ENCODE measurements around the gene AP1B1. TPM values are rescaled to one million over a fixed set of nuclear protein-coding genes. Genes with fewer than 3 reads are reported as not detected.
"Not testable (repeated sequence)": the region's sequence is repeated elsewhere in the genome, so short reads cannot be mapped to it uniquely, and the experiment has no call there.

AP1B1 gene
- total RNA-seq, 4 donors from 2014 or later, result 55.6 to 97.0 (median 89.4) TPM

GRCh38 chr22:29346659-29347058 lies 41.7 kb downstream of the AP1B1 start:
- H3K4me3 ChIP-seq, result no peak overlapping the region
- no peak for DNase-seq (ENCODE audit: low spot score in 2 of 2)
- no peaks in the 10 kb centered on the region for H3K27me3 ChIP-seq
- H3K9me3 ChIP-seq, result no peaks in the 10 kb centered on the region
- peaks cover 16% of the 10 kb centered on the region for H3K4me1 ChIP-seq
- no peak for TF ChIP-seq POLR2AphosphoS5 (IDR thresholded peaks at IDR 0.05)
- no peak for TF ChIP-seq EP300 (IDR thresholded peaks at IDR 0.05)
- TF ChIP-seq POLR2A (IDR thresholded peaks at IDR 0.05), result no peak
- 36% methylated on average over 4 of the region's 4 CpGs for WGBS
- peaks cover 85% of the 10 kb centered on the region for H3K36me3 ChIP-seq
- peak overlapping the region; percentile 46 for H3K27ac ChIP-seq

GRCh38 chr22:29345932-29346331 lies 42.4 kb downstream of the AP1B1 start:
- H3K4me1 ChIP-seq, result peaks cover 16% of the 10 kb centered on the region
- no peak for DNase-seq (ENCODE audit: low spot score in 2 of 2)
- no peaks in the 10 kb centered on the region for H3K9me3 ChIP-seq
- no peak overlapping the region for H3K4me3 ChIP-seq
- H3K27me3 ChIP-seq, result no peaks in the 10 kb centered on the region
- peak overlapping the region; percentile 46 for H3K27ac ChIP-seq
- no peak for TF ChIP-seq CTCF (IDR thresholded peaks at IDR 0.05)
- H3K36me3 ChIP-seq, result peaks cover 85% of the 10 kb centered on the region

GRCh38 chr22:29344889-29345288 lies 43.5 kb downstream of the AP1B1 start:
- 93% methylated on average over 5 of the region's 5 CpGs for WGBS
- peaks cover 18% of the 10 kb centered on the region for H3K4me1 ChIP-seq
- not testable (repeated sequence) for H3K27ac ChIP-seq; DNase-seq (ENCODE audit: low spot score in 2 of 2); H3K4me3 ChIP-seq; H3K27me3 ChIP-seq; H3K9me3 ChIP-seq
- H3K36me3 ChIP-seq, result peaks cover 85% of the 10 kb centered on the region

GRCh38 chr22:29344137-29344536 lies 44.2 kb downstream of the AP1B1 start:
- Histone ChIP-seq H3K36me3 (peaks cover 85% of the 10 kb centered on the region), H3K4me3 (no peak overlapping the region), H3K9me3 (no peaks in the 10 kb centered on the region), H3K27ac (no peak overlapping the region), H3K27me3 (no peaks in the 10 kb centered on the region), H3K4me1 (peaks cover 22% of the 10 kb centered on the region)
- DNase-seq (ENCODE audit: low spot score in 2 of 2), result no peak
- 59% methylated on average over 5 of the region's 5 CpGs for WGBS
- TF ChIP-seq EP300 (IDR thresholded peaks at IDR 0.05) (no peak), CTCF (IDR thresholded peaks at IDR 0.05) (no peak), POLR2AphosphoS5 (IDR thresholded peaks at IDR 0.05) (no peak), POLR2A (IDR thresholded peaks at IDR 0.05) (no peak)

- peak in 1 of 2 donors; percentile 68 for DNase-seq (ENCODE audit: low spot score in 2 of 2)
- peaks cover 30% of the 10 kb centered on the region for H3K4me1 ChIP-seq
- TF ChIP-seq EP300 (IDR thresholded peaks at IDR 0.05), result no peak
- no peak for TF ChIP-seq POLR2A (IDR thresholded peaks at IDR 0.05)
- TF ChIP-seq POLR2AphosphoS5 (IDR thresholded peaks at IDR 0.05), result no peak
- TF ChIP-seq CTCF (IDR thresholded peaks at IDR 0.05), result no peak
- 60% methylated on average over 6 of the region's 7 CpGs for WGBS
- no peaks in the 10 kb centered on the region for H3K9me3 ChIP-seq
- H3K27ac ChIP-seq, result no peak overlapping the region
- H3K27me3 ChIP-seq, result no peaks in the 10 kb centered on the region
- no peak overlapping the region for H3K4me3 ChIP-seq
- peaks cover 86% of the 10 kb centered on the region for H3K36me3 ChIP-seq
These were observed 45.0 kb downstream of the AP1B1 start for GRCh38 chr22:29343313-29343805.

GRCh38 chr22:29342577-29343312 lies 45.6 kb downstream of the AP1B1 start:
- peaks cover 84% of the 10 kb centered on the region for H3K36me3 ChIP-seq
- peaks cover 36% of the 10 kb centered on the region for H3K4me1 ChIP-seq
- WGBS, result 86% methylated on average over 7 of the region's 10 CpGs
- H3K4me3 ChIP-seq, result no peak overlapping the region
- no peak overlapping the region for H3K27ac ChIP-seq
- DNase-seq (ENCODE audit: low spot score in 2 of 2), result peak in 1 of 2 donors; percentile 75
- no peaks in the 10 kb centered on the region for H3K9me3 ChIP-seq
- no peak for TF ChIP-seq POLR2A (IDR thresholded peaks at IDR 0.05)
- no peak for TF ChIP-seq CTCF (IDR thresholded peaks at IDR 0.05)
- no peak for TF ChIP-seq EP300 (IDR thresholded peaks at IDR 0.05)
- TF ChIP-seq POLR2AphosphoS5 (IDR thresholded peaks at IDR 0.05), result no peak
- H3K27me3 ChIP-seq, result no peaks in the 10 kb centered on the region

Data from suprapubic skin (tissue), 4 donors.